Tibial artery (tissue), 4 donors: ENCODE results near the gene PRKD1.

Experiments
- DNase-seq, 2 donors: peaks; one replicate each; pipeline ENCODE4 v3.0.0-alpha.2; 2019
- H3K27ac ChIP-seq, 2 donors: fragments of 200-600 bp; sonication (generic) in 1 of 2; 1 replicate in 1 of 2; 2 replicates in 1 of 2; pipeline ENCODE4 v1.5.1; 2018 to 2019; ENCODE audit warnings: mild to moderate bottlenecking in 1 of 2
- H3K27me3 ChIP-seq, 2 donors: fragments of 200-600 bp; sonication (generic) in 1 of 2; one replicate each; pipeline versions ENCODE4 v1.5.1 to v1.6.0; 2016 to 2019
- H3K36me3 ChIP-seq, 3 donors: fragments of 200-600 bp; sonication (generic) in 2 of 3; one replicate each; pipeline ENCODE4 v1.5.1; 2016 to 2019; ENCODE audit warnings: mild to moderate bottlenecking in 2 of 3
- H3K4me1 ChIP-seq, 4 donors: fragments of 200-600 bp; sonication (generic) in 2 of 4; 1 replicate in 3 of 4; 2 replicates in 1 of 4; pipeline ENCODE4 v1.5.1; 2016 to 2019
- H3K4me3 ChIP-seq, 2 donors: fragments of 200-600 bp; sonication (generic) in 1 of 2; 1 replicate in 1 of 2; 2 replicates in 1 of 2; pipeline ENCODE4 v1.5.1; 2018 to 2019; ENCODE audit warnings: mild to moderate bottlenecking in 2 of 2
- H3K9me3 ChIP-seq, 3 donors: fragments of 200-600 bp; sonication (generic) in 1 of 3; one replicate each; pipeline ENCODE4 v1.5.1; 2016 to 2019
- CTCF ChIP-seq, 2 experiments: fragments of 200-600 bp in 1 of 2; fragments of 450-650 bp in 1 of 2; IDR thresholded peaks; one replicate each; pipeline ENCODE4 v1.5.1; 2017 to 2019; ENCODE audit warnings: antibody characterized with exemption in 2 of 2, mild to moderate bottlenecking in 1 of 2, moderate library complexity in 1 of 2
- intact Hi-C: fragments of 100-400 bp; cut with DNase I; formaldehyde crosslinking; loops from one replicate; pipeline ENCODE4 v1.15.0; 2023; ENCODE audit warnings: low total_unique reads

PRKD1 gene

GRCh38 chr14:29822430-29822709, 105.3 kb downstream of the PRKD1 start:
- no peak for DNase-seq
- TF ChIP-seq CTCF (IDR thresholded peaks at IDR 0.05) = no peak
- no peaks in the 10 kb centered on the region for H3K36me3 ChIP-seq
- H3K4me3 ChIP-seq = no peak overlapping the region
- no peaks in the 10 kb centered on the region for H3K9me3 ChIP-seq
- H3K4me1 ChIP-seq = peaks cover 0 to 30% (median 3%) of the 10 kb centered on the region in 4 donors
- intact Hi-C loops = no loop called here
- H3K27me3 ChIP-seq = no peaks in the 10 kb centered on the region
- no peak overlapping the region for H3K27ac ChIP-seq

- Histone ChIP-seq H3K4me3 (no peak overlapping the region), H3K9me3 (no peaks in the 10 kb centered on the region), H3K27me3 (no peaks in the 10 kb centered on the region), H3K4me1 (peaks cover 0 to 30% (median 3%) of the 10 kb centered on the region in 4 donors), H3K36me3 (no peaks in the 10 kb centered on the region), H3K27ac (no peak overlapping the region)
- intact Hi-C loops = no loop called here
- TF ChIP-seq CTCF (IDR thresholded peaks at IDR 0.05) = no peak
- DNase-seq = no peak
Observed at GRCh38 chr14:29821661-29822429, 105.8 kb downstream of the PRKD1 start.

DNA sequence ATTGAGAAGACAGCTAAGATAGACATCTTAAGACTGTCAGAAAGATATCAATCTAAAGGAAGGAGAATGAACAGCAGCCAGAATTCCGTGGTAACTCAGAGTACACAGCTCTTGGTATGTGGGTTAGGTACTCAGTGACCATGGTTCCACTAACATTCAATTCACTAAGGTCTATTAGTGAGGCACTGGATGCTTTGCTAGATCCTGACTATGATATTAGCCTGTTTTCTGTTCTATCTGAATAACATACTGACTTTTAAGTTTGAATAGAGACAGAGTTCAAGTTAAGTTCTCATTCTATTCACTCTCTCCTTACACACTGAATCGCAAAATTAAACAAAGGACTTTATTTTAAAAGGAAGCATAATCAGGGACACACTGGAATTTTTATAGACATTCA, 106.4 kb downstream of the PRKD1 start:
- DNase-seq = no peak
- intact Hi-C loops = no loop called here
- Histone ChIP-seq H3K27ac (no peak overlapping the region), H3K4me3 (no peak overlapping the region), H3K36me3 (no peaks in the 10 kb centered on the region), H3K27me3 (no peaks in the 10 kb centered on the region), H3K4me1 (peaks cover 0 to 30% (median 3%) of the 10 kb centered on the region in 4 donors), H3K9me3 (no peaks in the 10 kb centered on the region)
- no peak for TF ChIP-seq CTCF (IDR thresholded peaks at IDR 0.05)

GRCh38 chr14:29820785-29821184, 106.9 kb downstream of the PRKD1 start:
- Histone ChIP-seq H3K27ac (no peak overlapping the region), H3K27me3 (no peaks in the 10 kb centered on the region), H3K4me1 (peaks cover 0 to 30% (median 3%) of the 10 kb centered on the region in 4 donors), H3K9me3 (no peaks in the 10 kb centered on the region), H3K36me3 (no peaks in the 10 kb centered on the region), H3K4me3 (no peak overlapping the region)
- no peak for TF ChIP-seq CTCF (IDR thresholded peaks at IDR 0.05)
- intact Hi-C loops = no loop called here
- no peak for DNase-seq

- TF ChIP-seq CTCF (IDR thresholded peaks at IDR 0.05) = no peak
- Histone ChIP-seq H3K27ac (no peak overlapping the region), H3K4me1 (peaks cover 0 to 24% (median 6%) of the 10 kb centered on the region in 4 donors), H3K4me3 (no peak overlapping the region), H3K9me3 (no peaks in the 10 kb centered on the region), H3K27me3 (no peaks in the 10 kb centered on the region), H3K36me3 (no peaks in the 10 kb centered on the region)
- DNase-seq = no peak
- intact Hi-C loops = no loop called here
Observed at GRCh38 chr14:29817767-29818405, 109.8 kb downstream of the PRKD1 start.
